Measurements from ENCODE around the gene NEK1. TPM values are rescaled to one million over a fixed set of nuclear protein-coding genes. Genes with fewer than 3 reads are reported as not detected.
A peak's percentile ranks its signal among the peaks of the same experiment; 100 is the strongest.
"Not testable (repeated sequence)": the region's sequence is repeated elsewhere in the genome, so short reads cannot be mapped to it uniquely, and the experiment has no call there.

NEK1 gene
- total RNA-seq, 3 donors from 2014 or later, result 8.2 to 16.6 (median 10.8) TPM

DNA sequence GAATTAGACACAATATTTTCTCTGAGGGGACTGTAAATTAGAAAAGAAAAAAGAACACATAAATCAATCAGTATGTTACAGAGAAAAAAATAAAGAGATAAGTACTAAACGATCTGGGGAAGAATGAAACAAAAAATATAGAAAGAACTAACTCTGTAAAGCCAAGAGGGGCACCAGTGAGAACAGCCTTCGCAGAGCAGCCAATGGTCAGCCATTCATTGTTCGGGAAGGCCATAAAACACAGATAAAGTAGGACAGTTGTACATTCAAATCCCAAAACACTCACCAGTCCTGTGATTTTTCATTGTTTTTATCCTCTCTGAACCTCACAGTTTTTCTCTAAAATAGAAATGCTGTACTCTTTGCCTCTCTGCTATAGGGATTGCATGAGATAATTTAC lies 127.9 kb downstream of the NEK1 start:
- no peak for DNase-seq
- TF ChIP-seq, protein P1, sequence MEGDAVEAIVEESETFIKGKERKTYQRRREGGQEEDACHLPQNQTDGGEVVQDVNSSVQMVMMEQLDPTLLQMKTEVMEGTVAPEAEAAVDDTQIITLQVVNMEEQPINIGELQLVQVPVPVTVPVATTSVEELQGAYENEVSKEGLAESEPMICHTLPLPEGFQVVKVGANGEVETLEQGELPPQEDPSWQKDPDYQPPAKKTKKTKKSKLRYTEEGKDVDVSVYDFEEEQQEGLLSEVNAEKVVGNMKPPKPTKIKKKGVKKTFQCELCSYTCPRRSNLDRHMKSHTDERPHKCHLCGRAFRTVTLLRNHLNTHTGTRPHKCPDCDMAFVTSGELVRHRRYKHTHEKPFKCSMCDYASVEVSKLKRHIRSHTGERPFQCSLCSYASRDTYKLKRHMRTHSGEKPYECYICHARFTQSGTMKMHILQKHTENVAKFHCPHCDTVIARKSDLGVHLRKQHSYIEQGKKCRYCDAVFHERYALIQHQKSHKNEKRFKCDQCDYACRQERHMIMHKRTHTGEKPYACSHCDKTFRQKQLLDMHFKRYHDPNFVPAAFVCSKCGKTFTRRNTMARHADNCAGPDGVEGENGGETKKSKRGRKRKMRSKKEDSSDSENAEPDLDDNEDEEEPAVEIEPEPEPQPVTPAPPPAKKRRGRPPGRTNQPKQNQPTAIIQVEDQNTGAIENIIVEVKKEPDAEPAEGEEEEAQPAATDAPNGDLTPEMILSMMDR (IDR thresholded peaks at IDR 0.05), result no peak
- ATAC-seq, result no peak
- Histone ChIP-seq H3K4me1 (ENCODE audit: low read depth) (no peaks in the 10 kb centered on the region), H3K36me3 (ENCODE audit: low read depth) (no peaks in the 10 kb centered on the region), H3K9me3 (no peaks in the 10 kb centered on the region), H3K4me3 (no peak overlapping the region)
- intact Hi-C loops (cut with DNase I, micrococcal nuclease), result loop anchor here in 1 of 2 donors (10.0 kb wide), 1 partner anchor 460 kb away; no protein-coding TSS in a partner anchor

DNA sequence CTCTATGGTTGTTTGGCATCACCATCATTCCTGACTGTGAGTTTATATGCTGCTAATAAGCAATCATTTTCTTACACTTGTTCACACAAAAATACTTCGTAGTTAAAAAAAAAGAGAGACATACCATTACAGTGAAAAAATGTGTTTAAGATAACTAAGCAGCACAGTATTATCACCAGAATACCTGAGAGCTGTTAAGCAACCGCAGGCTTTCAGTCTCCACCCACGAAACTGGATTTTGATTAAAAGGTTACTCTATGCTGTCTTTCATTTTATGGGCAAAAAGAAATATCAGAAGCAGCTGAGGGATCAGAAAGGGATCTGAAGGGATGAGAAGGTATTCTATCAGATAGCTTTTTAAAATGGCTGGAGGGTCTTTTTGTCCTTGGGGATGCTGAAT lies 148.3 kb downstream of the NEK1 start:
- H3K36me3 ChIP-seq (ENCODE audit: low read depth), result no peaks in the 10 kb centered on the region
- ATAC-seq, result no peak
- DNase-seq, result no peak
- TF ChIP-seq, protein P1 (IDR thresholded peaks at IDR 0.05), result no peak
- no peaks in the 10 kb centered on the region for H3K4me1 ChIP-seq (ENCODE audit: low read depth)
- H3K4me3 ChIP-seq, result no peak overlapping the region
- no peaks in the 10 kb centered on the region for H3K9me3 ChIP-seq
- intact Hi-C loops (cut with DNase I, micrococcal nuclease), result no loop called here

DNA sequence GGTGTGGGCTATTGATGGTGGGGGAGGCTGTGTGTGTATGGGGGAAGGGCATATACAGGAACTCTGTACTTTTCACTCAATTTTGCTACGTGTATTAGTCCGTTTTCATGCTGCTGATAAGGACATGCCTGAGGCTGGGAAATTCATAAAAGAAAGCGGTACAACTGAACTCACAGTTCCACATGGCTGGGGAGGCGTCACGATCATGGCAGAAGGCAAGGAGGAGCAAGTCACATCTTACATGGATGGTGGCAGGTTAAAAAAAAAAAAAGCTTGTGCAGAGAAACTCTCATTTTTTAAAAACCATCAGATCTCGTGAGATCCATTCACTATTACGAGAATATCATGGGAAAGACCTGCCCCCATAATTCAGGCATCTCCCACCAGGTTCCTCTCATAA lies 152.3 kb downstream of the NEK1 start:
- ATAC-seq, result no peak
- intact Hi-C loops (cut with DNase I, micrococcal nuclease), result no loop called here
- TF ChIP-seq, protein P1 (IDR thresholded peaks at IDR 0.05), result no peak

DNA sequence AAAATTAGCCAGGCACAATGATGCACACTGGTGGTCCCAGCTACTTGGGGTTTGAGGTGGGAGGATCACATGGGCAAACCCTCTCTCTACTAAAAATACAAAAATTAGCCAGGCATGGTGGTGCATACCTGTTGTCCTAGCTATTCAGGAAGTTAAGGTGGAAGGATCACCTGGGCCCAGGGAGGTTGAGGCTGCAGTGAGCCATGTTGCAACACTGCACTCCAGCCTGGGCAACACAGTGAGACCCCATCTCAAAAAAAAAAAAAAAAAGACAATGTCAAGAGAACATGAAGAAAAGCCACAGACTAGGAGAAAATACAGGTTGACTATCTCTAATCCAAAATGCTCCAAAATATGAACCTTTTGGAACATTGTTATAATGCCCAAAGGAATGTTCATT lies 153.8 kb downstream of the NEK1 start:
- Histone ChIP-seq H3K36me3 (ENCODE audit: low read depth) (no peaks in the 10 kb centered on the region), H3K4me1 (ENCODE audit: low read depth) (no peaks in the 10 kb centered on the region), H3K4me3 (no peak overlapping the region), H3K9me3 (no peaks in the 10 kb centered on the region)
- TF ChIP-seq, protein P1 (IDR thresholded peaks at IDR 0.05), result no peak
- DNase-seq (no peak), ATAC-seq (no peak)
- intact Hi-C loops (cut with DNase I, micrococcal nuclease), result no loop called here

More for the DNA sequence above, 152.3 kb downstream of the NEK1 start:
- Histone ChIP-seq H3K4me3 (no peak overlapping the region), H3K4me1 (ENCODE audit: low read depth) (no peaks in the 10 kb centered on the region), H3K9me3 (no peaks in the 10 kb centered on the region), H3K36me3 (ENCODE audit: low read depth) (no peaks in the 10 kb centered on the region)
- DNase-seq, result no peak

DNA sequence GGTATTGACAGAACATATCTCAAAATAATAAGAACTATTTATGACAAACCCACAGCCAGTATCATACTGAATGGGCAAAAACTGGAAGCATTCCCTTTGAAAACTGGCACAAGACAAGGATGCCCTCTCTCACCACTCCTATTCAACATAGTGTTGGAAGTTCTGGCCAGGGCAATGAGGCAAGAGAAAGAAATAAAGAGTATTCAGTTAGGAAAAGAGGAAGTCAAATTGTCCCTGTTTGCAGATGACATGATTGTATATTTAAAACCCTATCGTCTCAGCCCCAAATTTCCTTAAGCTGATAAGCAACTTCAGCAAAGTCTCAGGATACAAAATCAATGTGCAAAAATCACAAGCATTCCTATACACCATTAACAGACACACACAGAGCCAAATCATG lies 159.7 kb downstream of the NEK1 start:
- H3K9me3 ChIP-seq; intact Hi-C loops (cut with DNase I, micrococcal nuclease); H3K36me3 ChIP-seq (ENCODE audit: low read depth); ATAC-seq; H3K4me3 ChIP-seq; DNase-seq; H3K4me1 ChIP-seq (ENCODE audit: low read depth): not testable (repeated sequence)

DNA sequence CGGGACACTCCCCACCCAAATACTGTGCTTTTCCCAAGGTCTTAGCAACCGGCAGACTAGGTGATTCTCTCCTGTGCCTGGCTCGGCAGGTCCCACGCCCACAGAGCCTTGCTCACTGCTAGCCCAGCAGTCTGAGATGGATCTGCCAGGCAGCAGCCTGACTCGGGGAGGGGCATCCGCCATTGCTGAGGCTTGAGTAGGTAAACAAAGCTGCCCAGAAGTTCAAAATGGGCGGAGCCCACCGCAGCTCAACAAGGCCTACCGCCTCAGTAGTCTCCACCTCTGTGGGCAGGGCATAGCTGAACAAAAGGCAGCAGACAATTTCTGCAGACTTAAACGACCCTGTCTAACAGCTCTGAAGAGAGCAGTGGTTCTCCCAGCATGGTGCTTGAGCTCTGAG lies 163.4 kb downstream of the NEK1 start:
- DNase-seq; ATAC-seq; H3K4me1 ChIP-seq (ENCODE audit: low read depth); intact Hi-C loops (cut with DNase I, micrococcal nuclease); H3K4me3 ChIP-seq; H3K36me3 ChIP-seq (ENCODE audit: low read depth): not testable (repeated sequence)
- peaks cover 12% of the 10 kb centered on the region for H3K9me3 ChIP-seq

DNA sequence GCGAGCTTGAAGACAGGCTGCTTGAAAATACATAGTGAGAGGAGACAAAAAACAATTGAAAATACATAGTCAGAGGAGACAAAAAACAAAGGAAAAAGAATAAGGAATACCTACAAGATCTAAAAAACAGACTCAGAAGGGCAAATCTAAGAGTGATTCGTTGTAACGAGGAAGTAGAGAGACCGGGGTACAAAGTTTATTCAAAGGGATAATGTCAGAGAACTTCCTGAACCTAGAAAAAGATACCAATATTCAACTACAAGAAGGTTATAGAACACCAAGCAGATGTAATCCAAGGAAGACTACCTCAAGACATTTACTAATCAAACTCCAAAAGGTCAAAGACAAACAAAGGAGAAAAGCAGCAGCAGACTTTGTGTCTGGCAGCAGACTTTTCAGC lies 165.6 kb downstream of the NEK1 start:
- Histone ChIP-seq H3K4me1 (ENCODE audit: low read depth) (no peaks in the 10 kb centered on the region), H3K36me3 (ENCODE audit: low read depth) (no peaks in the 10 kb centered on the region), H3K9me3 (peaks cover 24% of the 10 kb centered on the region), H3K4me3 (no peak overlapping the region)
- TF ChIP-seq, protein P1 (IDR thresholded peaks at IDR 0.05), result no peak
- ATAC-seq (peak; percentile 57), DNase-seq (no peak)
- intact Hi-C loops (cut with DNase I, micrococcal nuclease), result no loop called here
